ENCODE data around the gene KDM7A. TPM values are rescaled to one million over a fixed set of nuclear protein-coding genes. Genes with fewer than 3 reads are reported as not detected.
A peak's percentile ranks its signal among the peaks of the same experiment; 100 is the strongest.

Gene KDM7A
- polyA plus RNA-seq, 1 of the 3 experiments (the other 2 are of a cell fraction): 0.94 TPM

GRCh38 chr7:140176122-140176701, 571 bp downstream of the KDM7A start (continued):
- TF ChIP-seq REST (IDR thresholded peaks at IDR 0.05; ENCODE audit: low read depth, low read length): no peak
- no peak for TF ChIP-seq EZH2phosphoT487 (IDR thresholded peaks at IDR 0.05; ENCODE audit: borderline replicate concordance, low read depth)

GRCh38 chr7:140175221-140176121, 1.3 kb downstream of the KDM7A start:
- POLR2A ChIA-PET: no interaction called here
- TF ChIP-seq POLR2AphosphoS5 (IDR thresholded peaks at IDR 0.05; ENCODE audit: low read depth, low read length): peak; percentile 25; the same call in 1 of the 2 replicates
- TF ChIP-seq MEF2A (IDR thresholded peaks at IDR 0.05; ENCODE audit: borderline replicate concordance, low read depth): no peak; the same call in 1 of the 2 replicates
- TF ChIP-seq CTCF (IDR thresholded peaks at IDR 0.05): peak; percentile 97
- TF ChIP-seq GATA2 (CRISPR knock-in tag; IDR thresholded peaks at IDR 0.05): no peak
- TF ChIP-seq RAD21 (IDR thresholded peaks at IDR 0.05; ENCODE audit: low read length): peak; percentile 93
- no peak for TF ChIP-seq IRF3 (IDR thresholded peaks at IDR 0.05; ENCODE audit: low read depth, low read length)
- TF ChIP-seq SIN3A (IDR thresholded peaks at IDR 0.05; ENCODE audit: borderline replicate concordance, low read depth, low read length): 0 out of 2 replicates have a peak, but pooled peaks have one; percentile 12
- TF ChIP-seq YY1 (IDR thresholded peaks at IDR 0.05; ENCODE audit: low read depth): no peak
- peak; percentile 77 for TF ChIP-seq CHD2 (IDR thresholded peaks at IDR 0.05; ENCODE audit: low read length, partially characterized antibody)
- TF ChIP-seq TAF1 (IDR thresholded peaks at IDR 0.05; ENCODE audit: borderline replicate concordance, low read depth, low read length): peak; percentile 63; the same call in 1 of the 2 replicates
- TF ChIP-seq ZBTB33 (IDR thresholded peaks at IDR 0.05; ENCODE audit: borderline replicate concordance, low read depth): no peak
- TF ChIP-seq ELF1 (IDR thresholded peaks at IDR 0.05): no peak
- TF ChIP-seq MXI1 (IDR thresholded peaks at IDR 0.05; ENCODE audit: low read depth, low read length): peak; percentile 93

More at GRCh38 chr7:140175221-140176121, 1.3 kb downstream of the KDM7A start:
- Histone ChIP-seq H3K27me3 (ENCODE audit: insufficient read depth) (no peaks in the 10 kb centered on the region; the same call in 1 of the 2 replicates), H3K4me3 (ENCODE audit: low read depth in 2 of 2, low read length in 1 of 2) (peak overlapping the region; percentile 75 to 95), H3K9me2 (no peaks in the 10 kb centered on the region), H3K9ac (peak overlapping the region; percentile 79), H3K27ac (ENCODE audit: low read depth in 2 of 2, low read length in 1 of 2) (peak overlapping the region; percentile 70 to 84), H3K4me1 (ENCODE audit: control insufficient read depth in 1 of 2, insufficient read depth in 2 of 2, low read depth in 1 of 2, low read length in 1 of 2) (no peaks in the 10 kb centered on the region), H2AFZ (ENCODE audit: low read depth) (peak overlapping the region; percentile 84), H3K4me2 (peak overlapping the region; percentile 99), H3K36me3 (replicated peaks in 1 of 2; ENCODE audit: control insufficient read depth in 1 of 2, insufficient read depth in 2 of 2, low read length in 1 of 2) (no peaks in the 10 kb centered on the region), H3K9me3 (no peaks in the 10 kb centered on the region), H4K20me1 (ENCODE audit: insufficient read depth) (no peaks in the 10 kb centered on the region; the same call in 1 of the 2 replicates), H3K79me2 (ENCODE audit: insufficient read depth) (peaks cover 38% of the 10 kb centered on the region), H3F3A (replicated peaks; ENCODE audit: insufficient read depth) (peaks cover 11% of the 10 kb centered on the region)
- peak; percentile 88 for DNase-seq
- CTCF ChIA-PET: interaction anchor here (0.6 to 3.8 kb wide), 14 partner anchors 8 to 530 kb away, joined by 3 to 35 read pairs (median 4); no protein-coding TSS in a partner anchor
- under 1% methylated on average over 37 of the region's 72 CpGs for WGBS (ENCODE audit: low lambda C conversion rate)
